GM18909 (cell line): Measurements from ENCODE around the gene P2RX6.
"Not testable (repeated sequence)": the region's sequence is repeated elsewhere in the genome, so short reads cannot be mapped to it uniquely, and the experiment has no call there.

Experiments
- ATAC-seq: cut with Tn5 transposase; IDR thresholded peaks from one replicate; pipeline ENCODE4 v1.9.1; 2021; ENCODE audit warnings: mild to moderate bottlenecking; ENCODE audit not compliant: unreplicated experiment, poor library complexity

Gene P2RX6

DNA sequence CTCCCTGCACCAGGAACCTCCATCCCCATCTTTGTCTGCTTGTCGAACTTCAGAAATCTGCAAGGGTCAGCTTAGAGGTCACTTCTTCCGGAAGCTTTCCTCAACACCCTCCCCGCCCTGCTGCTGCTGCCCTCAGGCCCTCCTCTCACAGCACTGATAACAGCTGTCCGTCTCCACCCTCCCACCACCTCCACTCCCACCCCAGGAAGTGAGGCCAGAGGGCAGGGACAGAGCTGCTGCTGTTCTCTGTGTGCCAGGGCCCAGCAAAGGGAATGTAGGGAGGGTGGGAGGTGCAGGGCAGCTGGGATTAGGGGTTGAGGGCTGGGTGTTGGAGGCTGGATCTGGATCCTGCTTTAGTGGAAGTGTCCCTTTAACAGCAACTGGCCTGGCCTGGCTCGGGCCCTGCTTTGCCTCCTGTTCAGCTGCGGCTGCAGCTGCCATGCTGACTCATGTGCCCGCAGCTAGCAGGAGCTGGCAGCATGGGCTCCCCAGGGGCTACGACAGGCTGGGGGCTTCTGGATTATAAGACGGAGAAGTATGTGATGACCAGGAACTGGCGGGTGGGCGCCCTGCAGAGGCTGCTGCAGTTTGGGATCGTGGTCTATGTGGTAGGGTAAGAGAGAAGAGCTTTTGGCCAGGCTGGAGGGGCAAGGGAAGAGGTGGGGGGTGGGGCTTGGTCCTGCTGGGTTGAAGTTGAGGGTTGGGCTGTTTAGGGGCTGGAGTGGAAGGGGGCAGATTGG is at the start of gene P2RX6:
Gene P2RX6, plus strand, starts transcription at position 440 of the 740 bp plus-strand sequence. Its CDS starts 10 bp downstream, at position 450.
- ATAC-seq = no peak

DNA sequence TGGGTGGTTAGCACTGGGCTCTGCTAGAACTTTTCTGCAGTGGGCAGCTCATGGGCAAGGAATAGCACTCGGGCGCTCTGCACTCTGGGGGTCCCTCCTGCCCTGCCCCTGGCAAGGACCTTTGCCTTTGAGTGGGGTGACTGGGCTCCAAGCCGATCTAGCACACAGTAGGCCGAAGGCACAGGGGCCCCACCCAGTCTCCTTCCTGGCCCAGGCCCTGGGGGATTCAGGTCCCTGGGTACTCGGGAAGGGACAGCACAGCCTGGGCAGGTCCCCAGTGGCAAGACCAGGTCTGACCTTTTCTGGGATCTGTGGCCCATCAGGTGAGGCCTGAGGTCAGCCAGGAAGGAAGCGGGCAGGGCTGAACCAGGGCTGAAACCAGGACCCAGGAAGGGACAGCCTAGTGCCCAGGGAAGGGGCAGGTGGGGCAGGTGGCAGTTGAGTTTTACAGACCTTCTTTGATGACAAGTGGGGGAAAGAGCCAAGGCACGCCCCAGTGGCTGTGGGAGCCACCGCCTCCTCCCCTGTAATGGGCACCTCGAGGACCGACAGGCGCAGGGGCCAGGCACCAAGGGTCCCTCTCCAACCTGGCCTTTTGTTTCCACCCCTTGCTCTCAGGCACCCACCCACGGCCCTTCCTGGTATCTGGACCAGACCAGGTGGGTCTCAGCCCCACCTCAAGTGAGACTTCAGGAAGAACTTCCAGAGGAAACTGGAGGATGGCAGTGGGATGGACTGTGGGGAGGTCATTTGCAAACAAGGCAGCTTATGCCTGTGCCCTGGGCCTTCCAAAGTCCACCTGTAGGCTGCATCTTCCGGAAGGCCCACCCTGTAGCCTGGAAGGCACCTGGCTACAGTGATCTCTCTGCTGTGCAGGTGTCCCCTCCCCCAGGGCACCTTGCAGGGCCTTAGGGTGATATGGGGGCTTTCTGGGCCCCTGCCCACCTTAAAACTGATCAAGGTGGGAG is 48.8 kb upstream of the P2RX6 start:
- ATAC-seq = no peak

DNA sequence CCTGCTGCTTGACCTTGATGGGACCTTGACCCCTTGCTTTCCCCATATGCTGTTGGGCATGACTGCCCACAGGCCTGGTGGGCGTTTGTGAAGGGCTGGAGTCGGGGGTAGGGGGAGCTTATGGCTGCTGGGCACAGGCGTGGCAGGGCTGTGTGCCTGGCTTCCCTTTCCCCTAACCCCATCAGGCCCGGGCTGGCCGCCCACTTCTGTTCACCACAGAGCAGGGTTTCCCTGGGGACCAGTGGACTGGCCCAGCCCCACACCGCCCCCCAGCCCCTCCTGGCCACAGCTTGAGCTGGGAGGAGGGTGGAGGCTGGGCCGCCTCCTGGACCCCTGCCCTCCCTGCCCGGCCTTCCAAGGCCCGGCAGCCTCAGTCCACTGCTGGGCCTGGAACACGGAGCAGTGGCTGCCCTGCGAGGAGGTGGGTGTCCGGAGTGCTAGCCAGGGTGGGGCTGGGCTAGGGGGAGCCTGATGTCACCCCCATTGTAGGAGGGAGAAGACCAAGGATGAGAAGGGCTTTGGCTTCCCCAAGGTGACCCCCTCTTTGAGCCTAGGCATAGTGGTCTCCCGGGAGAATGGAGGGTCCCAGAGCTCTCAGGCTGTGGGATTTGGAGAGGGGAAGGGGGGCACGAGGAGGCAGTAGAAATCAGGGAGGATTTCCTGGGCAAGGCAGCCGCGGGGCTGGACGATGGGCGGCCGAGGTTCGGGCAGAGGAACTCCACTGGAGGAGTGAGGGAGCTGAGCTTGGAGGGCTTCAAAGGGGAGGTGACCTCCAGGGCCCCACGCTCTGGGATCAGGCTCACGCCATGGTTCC is 47.9 kb upstream of the P2RX6 start, which contains the start of gene AIFM3:
Gene AIFM3, plus strand, starts transcription at position 373 of the 814 bp plus-strand sequence. CDS start 690 bp downstream, outside the sequence.
- ATAC-seq = no peak

DNA sequence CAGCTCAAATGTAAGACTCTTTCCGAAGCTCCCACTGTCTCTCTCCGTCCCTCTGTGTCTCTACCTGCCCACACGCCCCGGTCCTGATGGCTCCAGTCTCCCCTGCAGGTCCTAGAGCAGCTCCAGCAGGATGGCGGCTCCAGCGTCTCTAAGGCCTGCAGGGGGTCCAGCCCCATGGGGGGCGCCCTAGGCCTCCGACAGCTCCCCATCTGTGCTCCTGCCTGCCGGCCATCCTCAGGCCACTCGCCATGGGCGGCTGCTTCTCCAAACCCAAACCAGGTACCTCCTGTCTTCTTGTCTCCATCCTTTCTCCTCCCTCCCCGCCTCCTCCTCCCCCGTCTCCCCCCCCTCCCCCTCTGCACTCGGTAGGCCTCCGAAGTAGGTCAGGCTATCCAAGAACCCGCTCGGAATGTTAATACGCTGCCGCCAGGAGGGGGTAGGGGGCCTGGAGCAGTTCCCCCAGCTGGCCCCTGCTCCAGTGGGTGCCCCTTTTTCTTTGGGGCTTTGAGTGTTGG is 47.2 kb upstream of the P2RX6 start:
- no peak for ATAC-seq

DNA sequence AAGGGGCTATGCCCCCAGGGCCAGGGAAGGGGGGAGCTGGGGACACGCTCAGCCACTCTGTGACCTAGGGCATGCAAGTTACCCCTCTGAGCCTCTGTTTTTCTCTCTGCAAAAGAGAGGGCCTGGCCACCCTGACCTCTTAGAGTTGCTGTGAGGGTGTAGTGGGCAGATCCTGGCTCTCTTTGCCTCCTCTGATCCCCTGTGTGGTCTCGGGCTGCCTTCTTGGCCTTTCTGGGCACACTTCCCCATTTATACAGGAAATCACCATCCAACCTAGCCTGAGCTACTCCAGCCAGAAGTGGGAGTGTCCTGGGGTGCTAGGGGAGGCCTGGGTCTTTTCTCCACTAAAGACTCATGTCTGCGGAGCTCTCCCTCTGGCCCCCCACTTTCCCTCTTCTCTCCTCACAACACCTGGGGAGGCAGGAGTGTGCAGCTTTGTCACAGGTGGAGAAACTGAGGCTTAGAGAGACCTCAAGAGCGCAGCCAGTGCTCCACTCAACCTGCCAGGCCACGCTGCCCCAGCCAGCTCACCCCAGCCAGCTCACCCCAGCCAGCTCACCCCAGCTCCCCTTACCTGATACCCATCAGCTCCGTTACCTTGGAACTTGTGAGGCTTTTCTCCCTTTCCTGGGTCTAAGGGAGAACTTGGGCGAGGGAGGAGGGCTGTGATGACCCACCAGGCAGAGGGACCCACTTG is 46.5 kb upstream of the P2RX6 start:
- no peak for ATAC-seq

DNA sequence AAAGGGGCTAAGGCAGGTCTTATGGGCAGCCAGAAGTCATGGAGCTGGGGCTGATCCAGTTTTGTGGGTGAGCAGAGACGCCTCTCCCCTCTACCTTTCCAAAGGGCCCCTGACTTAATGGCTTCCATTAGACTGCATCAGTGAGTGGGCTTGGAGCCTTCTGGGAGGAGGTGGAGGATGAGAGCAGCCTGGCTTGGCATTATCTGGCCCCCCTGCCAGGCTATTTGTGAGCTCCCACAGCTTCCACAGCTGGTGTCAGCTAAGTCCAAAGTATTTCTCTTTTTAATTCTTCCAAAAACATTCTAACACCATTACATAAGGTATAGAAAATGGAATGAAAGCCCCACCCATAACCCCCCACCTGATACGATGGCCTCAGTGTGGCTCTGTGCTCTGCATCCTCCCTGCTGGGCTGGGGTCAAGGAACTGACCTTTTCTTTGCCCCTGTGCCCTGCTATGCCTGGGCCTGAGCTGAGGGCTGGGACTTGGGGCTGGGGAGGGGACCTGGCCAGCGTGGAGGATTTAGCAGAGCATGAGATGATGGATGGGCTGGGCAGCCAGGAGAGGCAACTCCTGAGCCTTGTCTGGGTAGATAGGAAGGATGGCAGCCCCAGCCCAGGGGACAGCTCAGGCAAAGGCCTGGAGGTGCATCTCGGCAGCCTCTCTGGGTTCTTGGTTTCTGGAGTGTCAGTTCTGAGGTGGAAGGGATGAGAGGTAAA is 43.9 kb upstream of the P2RX6 start:
- ATAC-seq = no peak

DNA sequence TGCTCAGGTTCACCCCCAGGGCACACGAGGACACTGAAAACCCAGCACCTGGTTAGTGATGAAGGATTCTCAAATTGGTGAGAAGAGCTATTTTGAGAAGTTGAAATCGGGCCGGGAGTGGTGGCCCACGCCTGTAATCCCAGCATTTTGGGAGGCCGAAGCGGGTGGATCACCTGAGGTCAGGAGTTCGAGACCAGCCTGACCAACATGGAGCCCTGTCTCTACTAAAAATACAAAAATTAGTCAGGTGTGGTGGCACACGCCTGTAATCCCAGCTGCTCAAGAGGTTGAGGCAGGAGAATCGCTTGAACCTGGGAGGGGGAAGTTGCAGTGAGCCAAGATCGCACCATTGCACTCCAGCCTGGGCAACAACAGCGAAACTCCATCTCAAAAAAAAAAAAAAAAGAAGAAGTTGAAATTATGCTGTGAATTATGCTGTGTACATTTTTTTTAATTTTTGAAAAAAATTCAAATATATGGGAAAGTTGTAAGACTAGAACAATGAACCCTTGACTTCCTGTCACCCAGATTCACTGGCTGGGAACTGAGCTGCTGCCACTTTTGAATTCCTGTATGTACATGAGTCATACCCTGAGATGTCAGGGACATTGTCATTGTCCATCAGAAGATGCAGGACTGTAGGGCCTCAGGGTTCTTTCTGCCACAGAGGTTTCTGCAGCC is 42.8 kb upstream of the P2RX6 start:
- ATAC-seq = not testable (repeated sequence)

DNA sequence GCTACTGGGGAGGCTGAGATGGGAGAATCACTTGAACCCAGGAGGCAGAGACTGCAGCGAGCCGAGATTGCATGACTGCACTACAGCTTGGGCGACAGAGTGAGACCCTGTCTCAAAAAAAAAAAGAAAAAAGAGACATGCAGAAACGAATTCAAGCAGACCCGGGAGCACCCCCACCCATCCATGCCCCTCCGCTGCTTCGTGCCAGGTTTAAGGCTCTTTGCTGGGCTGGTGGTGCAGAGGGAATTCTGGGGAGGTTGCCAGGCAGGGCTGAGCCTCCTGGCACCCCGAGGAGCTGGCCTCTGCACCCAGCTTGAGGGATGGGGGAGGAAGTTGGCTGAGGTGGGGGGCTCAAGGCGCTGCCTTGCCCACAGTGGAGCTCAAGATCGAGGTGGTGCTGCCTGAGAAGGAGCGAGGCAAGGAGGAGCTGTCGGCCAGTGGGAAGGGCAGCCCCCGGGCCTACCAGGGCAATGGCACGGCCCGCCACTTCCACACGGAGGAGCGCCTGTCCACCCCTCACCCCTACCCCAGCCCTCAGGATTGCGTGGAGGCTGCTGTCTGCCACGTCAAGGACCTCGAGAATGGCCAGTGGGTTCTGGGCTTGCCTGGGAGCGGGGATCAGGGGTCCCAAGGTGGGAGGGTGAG is 41.9 kb upstream of the P2RX6 start:
- ATAC-seq = no peak

DNA sequence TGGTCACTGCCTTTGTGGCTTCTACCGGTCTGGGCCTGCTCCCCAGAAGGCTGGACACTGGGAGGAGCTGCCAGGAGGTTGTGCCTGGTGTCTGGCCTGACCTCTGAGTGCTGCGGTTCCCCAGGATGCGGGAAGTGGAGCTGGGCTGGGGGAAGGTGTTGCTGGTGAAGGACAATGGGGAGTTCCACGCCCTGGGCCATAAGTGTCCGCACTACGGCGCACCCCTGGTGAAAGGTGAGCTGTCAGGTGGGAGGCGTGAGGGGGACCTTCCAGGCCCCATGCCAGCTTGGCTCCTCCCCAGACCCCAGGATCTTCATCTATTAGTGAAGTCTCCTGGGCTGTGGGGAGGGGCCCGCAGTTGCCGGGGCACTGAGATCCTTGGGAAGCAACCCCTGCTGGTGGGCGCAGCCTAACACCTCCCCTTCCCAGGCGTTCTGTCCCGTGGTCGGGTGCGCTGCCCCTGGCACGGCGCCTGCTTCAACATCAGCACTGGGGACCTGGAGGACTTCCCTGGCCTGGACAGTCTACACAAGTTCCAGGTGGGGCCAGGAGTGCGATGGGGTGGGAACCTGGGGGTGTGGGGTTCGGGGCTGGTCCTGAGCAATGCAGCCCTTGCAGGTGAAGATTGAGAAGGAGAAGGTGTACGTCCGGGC is 41.2 kb upstream of the P2RX6 start:
- no peak for ATAC-seq

DNA sequence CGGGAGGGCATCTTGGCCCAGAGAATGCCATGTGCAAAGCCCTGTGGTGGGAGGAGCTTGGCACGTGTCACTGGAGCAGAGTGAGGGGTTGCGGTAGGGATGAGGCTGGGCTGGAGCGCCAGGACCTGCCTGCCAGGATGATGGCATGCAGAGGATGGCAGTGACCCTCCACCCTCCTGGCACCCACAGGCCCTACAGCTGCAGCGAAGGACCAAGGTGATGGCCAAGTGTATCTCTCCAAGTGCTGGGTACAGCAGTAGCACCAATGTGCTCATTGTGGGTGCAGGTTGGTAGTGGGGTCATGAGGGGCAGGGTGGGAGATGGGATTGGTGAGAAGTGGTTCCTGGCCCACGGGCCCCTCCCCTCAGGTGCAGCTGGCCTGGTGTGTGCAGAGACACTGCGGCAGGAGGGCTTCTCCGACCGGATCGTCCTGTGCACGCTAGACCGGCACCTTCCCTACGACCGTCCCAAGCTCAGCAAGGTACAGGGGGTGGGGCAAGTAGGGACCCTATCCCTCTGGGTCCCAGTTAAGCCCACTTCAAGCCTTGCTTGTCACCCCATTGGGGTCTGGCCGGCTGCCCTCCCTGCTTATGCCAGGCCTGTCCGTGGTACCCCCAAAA is 40.5 kb upstream of the P2RX6 start:
- no peak for ATAC-seq

DNA sequence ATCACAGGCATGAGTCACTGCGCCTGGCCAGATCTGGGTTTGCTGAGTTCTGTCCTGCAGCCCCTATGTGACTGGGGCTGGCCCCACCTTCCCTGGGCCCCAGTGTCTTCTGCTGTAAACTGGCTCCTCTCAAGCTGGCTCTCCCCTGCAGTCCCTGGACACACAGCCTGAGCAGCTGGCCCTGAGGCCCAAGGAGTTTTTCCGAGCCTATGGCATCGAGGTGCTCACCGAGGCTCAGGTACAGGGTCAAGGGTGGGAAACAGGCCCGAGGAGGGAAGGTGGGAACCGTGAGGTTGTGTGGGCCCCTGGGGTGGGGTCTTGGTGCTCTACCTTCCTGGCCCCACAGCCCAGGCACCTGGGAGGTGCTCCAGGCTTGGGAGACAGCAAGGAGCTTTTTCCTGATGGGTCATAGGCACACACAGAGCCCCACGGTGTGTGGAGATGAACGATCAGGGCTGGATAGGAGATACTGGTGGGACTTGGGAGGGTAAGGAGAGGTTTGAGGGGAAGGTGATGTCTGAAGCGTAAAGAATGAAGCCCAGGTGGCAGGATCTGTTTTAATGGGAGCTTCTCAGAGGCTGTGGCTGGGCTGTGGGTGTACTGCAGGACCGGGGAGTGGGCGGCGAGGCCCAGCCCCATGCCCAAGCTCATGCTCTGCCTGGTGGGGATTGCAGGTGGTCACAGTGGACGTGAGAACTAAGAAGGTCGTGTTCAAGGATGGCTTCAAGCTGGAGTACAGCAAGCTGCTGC is 39.2 kb upstream of the P2RX6 start:
- no peak for ATAC-seq

DNA sequence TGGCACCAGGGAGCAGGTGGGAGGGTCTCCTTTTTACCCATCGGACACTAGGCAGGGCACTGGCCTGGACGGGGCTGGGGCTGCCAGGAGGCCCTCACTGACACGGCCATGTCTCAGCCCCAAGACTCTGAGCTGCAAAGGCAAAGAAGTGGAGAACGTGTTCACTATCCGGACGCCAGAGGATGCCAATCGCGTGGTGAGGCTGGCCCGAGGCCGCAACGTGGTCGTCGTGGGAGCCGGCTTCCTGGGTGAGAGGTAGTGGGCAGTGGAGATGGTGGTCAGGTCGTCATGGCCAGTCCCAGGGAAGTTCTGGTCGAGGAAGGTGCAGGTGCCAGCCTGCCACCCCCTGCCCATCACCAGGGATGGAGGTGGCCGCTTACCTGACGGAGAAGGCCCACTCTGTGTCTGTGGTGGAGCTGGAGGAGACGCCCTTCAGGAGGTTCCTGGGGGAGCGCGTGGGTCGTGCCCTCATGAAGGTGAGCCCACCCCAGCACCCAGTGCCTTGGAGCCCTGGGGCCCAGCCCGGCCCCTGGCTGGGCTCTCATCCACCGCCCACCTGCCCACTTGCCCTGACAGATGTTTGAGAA is 38.6 kb upstream of the P2RX6 start:
- ATAC-seq = no peak

DNA sequence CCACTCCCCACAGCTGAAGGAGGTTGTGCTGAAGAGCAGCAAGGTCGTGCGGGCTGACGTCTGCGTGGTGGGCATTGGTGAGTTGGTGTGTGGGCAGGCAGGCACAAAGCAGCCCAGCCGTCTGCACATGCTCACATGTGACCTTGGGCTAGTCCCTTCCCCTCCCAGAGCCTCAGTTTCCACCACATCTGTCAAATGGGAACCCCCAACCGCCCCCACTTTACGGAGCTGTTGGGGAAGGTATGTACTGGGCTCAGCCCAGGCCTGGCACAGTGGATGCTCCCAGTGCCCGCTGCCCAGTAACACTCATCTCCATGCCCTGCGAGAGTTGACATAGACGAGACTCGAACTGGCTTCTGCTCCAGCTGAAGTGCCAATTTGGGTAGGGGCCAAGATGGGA is 37.9 kb upstream of the P2RX6 start:
- ATAC-seq = no peak

DNA sequence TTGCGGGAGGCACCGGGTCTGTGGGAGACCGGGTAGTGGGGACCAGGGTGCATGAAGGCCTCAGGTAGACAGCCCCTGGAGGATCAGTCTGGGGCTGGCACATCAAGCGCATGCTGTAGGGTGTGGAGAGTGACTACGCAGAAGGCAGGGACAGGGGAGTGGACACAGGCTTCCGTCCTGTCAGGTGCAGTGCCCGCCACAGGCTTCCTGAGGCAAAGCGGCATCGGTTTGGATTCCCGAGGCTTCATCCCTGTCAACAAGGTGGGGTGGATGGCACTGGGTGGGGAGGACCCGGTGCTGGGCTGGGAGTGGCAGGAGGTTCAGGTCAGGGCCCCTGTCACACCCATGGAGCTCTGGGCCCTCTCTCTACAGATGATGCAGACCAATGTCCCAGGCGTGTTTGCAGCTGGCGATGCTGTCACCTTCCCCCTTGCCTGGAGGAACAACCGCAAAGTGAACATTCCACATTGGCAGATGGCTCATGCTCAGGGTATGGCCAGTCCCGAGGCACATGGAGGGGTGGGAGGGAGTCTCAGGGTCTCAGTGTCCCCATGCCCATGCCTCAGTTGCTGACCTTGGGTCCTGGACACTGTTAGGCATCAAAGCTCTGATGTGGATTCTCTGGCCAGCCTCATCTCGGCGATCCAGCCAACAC is 37.3 kb upstream of the P2RX6 start:
- no peak for ATAC-seq

DNA sequence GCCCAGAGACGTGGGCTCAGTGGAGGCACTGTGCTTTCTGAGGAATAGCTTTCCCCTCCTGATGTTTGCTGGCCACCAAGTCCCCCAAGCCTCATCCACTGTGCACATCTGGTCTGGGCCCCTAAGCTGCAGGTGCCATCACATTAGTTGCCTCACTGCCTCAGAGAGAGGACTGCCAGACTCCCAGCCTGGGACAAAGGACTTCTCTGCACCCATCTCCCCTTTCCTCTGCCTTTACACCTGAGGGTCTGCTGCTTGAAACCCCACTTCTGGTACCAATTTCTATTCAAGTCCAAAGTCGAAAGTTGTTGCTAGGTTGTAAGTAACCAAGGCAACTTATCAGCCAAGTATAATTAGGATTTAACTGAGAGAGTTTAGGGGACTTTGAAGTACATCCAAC is 36.5 kb upstream of the P2RX6 start:
- ATAC-seq = no peak
